ENCODE data around the gene PAX8.

PAX8 gene

DNA sequence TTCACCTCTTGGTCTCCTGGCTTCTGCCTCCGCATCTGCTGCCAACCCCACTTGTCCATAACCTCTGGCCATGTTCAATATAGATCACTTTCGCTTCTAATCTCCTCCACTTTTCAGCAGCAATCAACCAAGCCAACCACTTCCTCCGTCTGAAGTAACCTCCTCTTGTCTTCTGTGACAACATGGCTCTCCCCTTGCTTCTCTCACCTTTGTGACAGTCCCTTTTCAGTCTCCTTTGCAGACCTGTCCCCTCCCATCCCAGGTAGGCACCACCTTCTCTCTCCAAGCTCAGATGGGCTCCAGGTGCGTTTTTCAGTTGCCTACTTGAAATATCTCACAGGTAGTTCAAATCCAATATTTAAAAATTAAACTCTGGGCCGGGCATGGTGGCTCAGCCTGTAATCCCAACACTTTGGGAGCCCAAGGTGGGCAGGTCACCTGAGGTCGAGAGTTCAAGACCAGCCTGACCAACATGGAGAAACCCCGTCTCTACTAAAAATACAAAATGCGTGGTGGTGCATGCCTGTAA, 109.7 kb downstream of the PAX8 start:
- no peak for DNase-seq (ENCODE audit: low spot score)
- no peak for TF ChIP-seq CTCF (IDR thresholded peaks at IDR 0.05)
- Histone ChIP-seq H3K4me3 (no peak overlapping the region), H3K27ac (no peak overlapping the region)

DNA sequence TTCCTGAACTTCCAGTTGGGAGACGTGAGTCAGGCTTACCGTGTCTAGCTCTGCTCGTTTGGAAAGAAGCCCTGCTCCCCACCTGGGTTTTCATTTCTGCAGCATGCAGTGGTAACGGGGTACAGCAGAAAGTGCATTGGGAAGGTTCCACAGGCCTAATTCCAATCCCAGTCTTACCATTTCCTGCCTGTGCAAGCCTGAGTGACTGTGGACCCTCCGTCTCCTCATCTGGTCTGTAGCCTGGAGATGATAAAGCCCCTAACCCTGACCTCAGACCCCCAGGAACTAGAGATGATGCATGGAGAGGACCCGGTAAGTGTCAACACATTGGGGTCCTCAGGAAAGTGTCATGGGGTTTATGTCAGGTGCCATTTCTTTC, 110.8 kb downstream of the PAX8 start:
- no peak for TF ChIP-seq CTCF (IDR thresholded peaks at IDR 0.05)
- no peak for DNase-seq (ENCODE audit: low spot score)
- Histone ChIP-seq H3K4me3 (no peak overlapping the region), H3K27ac (no peak overlapping the region)

DNA sequence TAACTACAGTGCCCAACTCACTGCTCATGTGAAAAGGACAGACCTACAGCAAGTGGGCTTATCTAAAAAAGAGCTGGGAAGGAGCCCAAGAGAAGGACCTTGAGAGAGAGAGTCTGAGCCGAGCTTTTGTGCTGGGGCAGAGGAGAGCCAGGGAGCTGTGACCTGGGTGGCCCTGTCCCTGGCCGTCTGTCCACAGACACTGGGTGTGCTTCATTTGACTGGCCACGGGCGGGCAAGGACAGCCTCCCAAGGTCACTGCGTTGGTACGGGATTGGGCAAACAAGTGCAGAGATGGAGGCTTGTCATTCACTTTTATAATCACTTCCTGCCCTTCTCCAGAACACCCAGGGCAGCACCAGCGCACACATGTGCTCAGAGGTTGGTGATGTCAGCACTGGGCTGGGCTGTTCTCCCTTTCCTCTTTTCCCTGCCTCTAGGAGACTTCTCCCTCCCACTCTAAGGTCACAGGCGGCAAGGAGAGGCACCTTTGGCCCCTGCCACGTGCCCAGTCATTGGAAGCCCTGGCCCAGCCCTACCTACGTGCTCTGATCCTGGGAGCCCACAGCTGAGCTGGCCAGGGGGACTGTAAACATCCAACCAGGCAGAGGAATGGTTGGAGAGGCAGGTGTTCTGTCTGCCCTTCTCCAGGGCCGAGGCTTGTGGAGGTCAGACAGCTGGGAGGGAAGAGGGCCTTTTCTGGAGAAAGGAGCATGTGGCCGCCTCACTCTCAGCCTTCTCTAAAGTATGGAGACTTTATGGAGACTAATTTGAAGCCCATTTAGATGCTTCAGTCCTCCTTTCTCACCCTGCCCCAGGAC, 111.4 kb downstream of the PAX8 start:
- TF ChIP-seq CTCF (IDR thresholded peaks at IDR 0.05) = no peak
- DNase-seq (ENCODE audit: low spot score) = peak; percentile 67
- Histone ChIP-seq H3K4me3 (no peak overlapping the region), H3K27ac (no peak overlapping the region)

DNA sequence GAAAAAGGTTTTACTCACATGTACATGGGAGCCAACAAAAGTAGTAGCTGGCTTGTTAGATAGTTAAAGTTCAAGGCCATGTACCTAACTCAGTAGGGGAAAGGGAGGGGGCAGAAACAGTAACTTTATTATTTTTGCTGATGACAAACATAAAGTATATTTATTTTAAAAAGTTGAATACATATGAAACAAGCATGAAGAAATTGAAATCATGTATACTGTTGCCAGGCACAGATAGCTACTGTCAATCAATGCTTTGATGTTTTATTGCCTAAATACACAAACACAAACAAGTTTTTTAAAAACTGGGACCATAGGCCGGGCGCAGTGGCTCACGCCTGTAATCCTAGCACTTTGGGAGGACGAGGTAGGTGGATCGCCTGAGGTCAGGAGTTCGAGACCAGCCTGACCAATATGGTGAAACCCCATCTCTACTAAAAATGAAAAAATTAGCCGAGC, 112.5 kb downstream of the PAX8 start:
- no peak for TF ChIP-seq CTCF (IDR thresholded peaks at IDR 0.05)
- no peak overlapping the region for H3K27ac ChIP-seq
- no peak for DNase-seq (ENCODE audit: low spot score)
- H3K4me3 ChIP-seq = no peak overlapping the region

All from coronary artery (tissue), 2 donors.